A549 (cell line): ENCODE results near the gene NTNG1. TPM values are rescaled to one million over a fixed set of nuclear protein-coding genes. Genes with fewer than 3 reads are reported as not detected.

Experiments
- ATAC-seq, 2 experiments: fragments of 200-7000 bp in 1 of 2; fragments of >200 bp in 1 of 2; cut with Nextera tagmentation in 1 of 2; cut with Tn5 transposase in 1 of 2; 3 replicates each; pipeline versions ENCODE4 v1.8.0 to v1.9.1; 2018 to 2020; ENCODE audit warnings: mild to moderate bottlenecking in 1 of 2, moderate library complexity in 1 of 2
- CTCF ChIA-PET: fragments of 300-600 bp; sonication (Branson Sonifier 250); formaldehyde crosslinking; extraction: SDS; loops from one replicate; lab custom pipeline; 2021; ENCODE audit warnings: antibody characterized with exemption, inconsistent platforms; lab: Yijun Ruan, JAX
- POLR2A ChIA-PET: fragments of 350-600 bp; formaldehyde crosslinking; extraction: SDS; loops from one replicate; lab custom pipeline; 2021; ENCODE audit warnings: antibody characterized with exemption, inconsistent platforms; lab: Yijun Ruan, JAX
- DNase-seq, 2 experiments: peaks; one replicate each; pipeline versions ENCODE4 v3.0.0 to v3.0.0-alpha.2; 2011 to 2016; ENCODE audit warnings: low read depth in 1 of 2, low spot score in 1 of 2
- FAIRE-seq: peaks from 2 replicates; lab custom pipeline; 2011; peaks lifted over from hg19 to GRCh38; lab: Jason Lieb, UNC
- H3K27ac ChIP-seq, 2 experiments: fragments of >200 bp; sonication (Bioruptor Twin); formaldehyde crosslinking; 3 replicates each; pipeline ENCODE4 v1.5.1; 2016 to 2017
- H3K4me1 ChIP-seq: fragments of >200 bp; sonication (Bioruptor Twin); formaldehyde crosslinking; 3 replicates; pipeline ENCODE4 v1.6.1; 2016
- H3K4me2 ChIP-seq: fragments of >200 bp; sonication (Bioruptor Twin); formaldehyde crosslinking; 3 replicates; pipeline ENCODE4 v1.6.1; 2016
- H3K4me3 ChIP-seq: fragments of >200 bp; sonication (Bioruptor Twin); formaldehyde crosslinking; 3 replicates; pipeline ENCODE4 v1.5.1; 2016
- H3K9me3 ChIP-seq: fragments of >200 bp; sonication (Bioruptor Twin); formaldehyde crosslinking; 3 replicates; pipeline ENCODE4 v1.6.1; 2016
- CBX2 ChIP-seq: fragments of 200-600 bp; sonication (generic); IDR thresholded peaks from 2 replicates; pipeline ENCODE4 v1.6.1; 2016; ENCODE audit warnings: low read depth, mild to moderate bottlenecking, borderline replicate concordance
- CEBPB ChIP-seq, 2 experiments: fragments of >200 bp in 1 of 2; sonication (Bioruptor Twin) in 1 of 2; formaldehyde crosslinking in 1 of 2; IDR thresholded peaks; 2 replicates each; pipeline ENCODE4 v1.6.1; 2012 to 2016
- CHD4 ChIP-seq: fragments of 200-600 bp; sonication (generic); IDR thresholded peaks from 2 replicates; pipeline ENCODE4 v1.6.1; 2016; ENCODE audit warnings: antibody characterized with exemption, mild to moderate bottlenecking, borderline replicate concordance
- EHMT2 ChIP-seq: fragments of 200-600 bp; sonication (generic); IDR thresholded peaks from 2 replicates; pipeline ENCODE4 v1.6.1; 2016; ENCODE audit warnings: antibody characterized with exemption, low read depth, mild to moderate bottlenecking, moderate library complexity
- EP300 ChIP-seq, 2 experiments: fragments of >200 bp; sonication (Bioruptor Twin); formaldehyde crosslinking; IDR thresholded peaks; 2 replicates in 1 of 2; 3 replicates in 1 of 2; pipeline ENCODE4 v1.6.1; 2016 to 2017
- ESRRA ChIP-seq: fragments of 150-350 bp; IDR thresholded peaks from 2 replicates; pipeline ENCODE4 v1.6.1; 2014; ENCODE audit warnings: mild to moderate bottlenecking, low read length, borderline replicate concordance
- FOXS1 ChIP-seq: fragments of 250-450 bp; sonication (Bioruptor Pico); IDR thresholded peaks from 2 replicates; pipeline ENCODE4 v1.5.0; 2020; ENCODE audit warnings: mild to moderate bottlenecking, moderate library complexity
- GATA3 ChIP-seq: IDR thresholded peaks from 2 replicates; pipeline ENCODE4 v1.6.1; 2012; ENCODE audit warnings: borderline replicate concordance
- HOXB5 ChIP-seq: fragments of 250-450 bp; sonication (Bioruptor Pico); IDR thresholded peaks from 2 replicates; pipeline ENCODE4 v1.5.0; 2020; ENCODE audit warnings: mild to moderate bottlenecking, moderate library complexity
- JUN ChIP-seq, 2 experiments: fragments of >200 bp; sonication (Bioruptor Twin); formaldehyde crosslinking; IDR thresholded peaks; 2 replicates in 1 of 2; 3 replicates in 1 of 2; pipeline ENCODE4 v1.6.1; 2016 to 2017
- JUNB ChIP-seq: fragments of >200 bp; sonication (Bioruptor Twin); formaldehyde crosslinking; IDR thresholded peaks from 2 replicates; pipeline ENCODE4 v1.6.1; 2016
- MAFK ChIP-seq: fragments of 450-650 bp; IDR thresholded peaks from 2 replicates; pipeline ENCODE4 v1.6.1; 2014; ENCODE audit not compliant: partially characterized antibody
- MAZ ChIP-seq: fragments of 150-350 bp; IDR thresholded peaks from 2 replicates; pipeline ENCODE4 v1.6.1; 2014; ENCODE audit warnings: antibody characterized with exemption, low read depth, low read length, borderline replicate concordance
- NFE2L2 ChIP-seq: fragments of 150-350 bp; conservative IDR thresholded peaks from 2 replicates; pipeline ENCODE4 v1.6.1; 2014; ENCODE audit warnings: low read length
- NPAS2 ChIP-seq: fragments of 250-450 bp; sonication (Bioruptor Pico); IDR thresholded peaks from 2 replicates; pipeline ENCODE4 v1.8.0; 2022; ENCODE audit warnings: mild to moderate bottlenecking, moderate library complexity, borderline replicate concordance
- RCOR1 ChIP-seq: fragments of 150-350 bp; IDR thresholded peaks from 2 replicates; pipeline ENCODE4 v1.6.1; 2014; ENCODE audit warnings: antibody characterized with exemption, low read length, low read depth
- RFX5 ChIP-seq: fragments of 450-650 bp; IDR thresholded peaks from 2 replicates; pipeline ENCODE4 v1.7.1; 2014; ENCODE audit warnings: antibody characterized with exemption, mild to moderate bottlenecking, moderate library complexity
- TFCP2L1 ChIP-seq: fragments of 250-450 bp; sonication (Bioruptor Pico); IDR thresholded peaks from 2 replicates; pipeline ENCODE4 v1.5.0; 2021; ENCODE audit warnings: mild to moderate bottlenecking
- TP53 ChIP-seq: fragments of 250-450 bp; sonication (Bioruptor Pico); IDR thresholded peaks from 2 replicates; pipeline ENCODE4 v1.5.0; 2021; ENCODE audit warnings: mild to moderate bottlenecking, moderate library complexity
- ZC3H11A ChIP-seq: fragments of 450-650 bp; IDR thresholded peaks from 2 replicates; pipeline ENCODE4 v1.6.1; 2014; ENCODE audit warnings: antibody characterized with exemption, mild to moderate bottlenecking
- ZFP36 ChIP-seq: fragments of 450-650 bp; IDR thresholded peaks from 2 replicates; pipeline ENCODE4 v1.6.1; 2014; ENCODE audit warnings: borderline replicate concordance; ENCODE audit not compliant: partially characterized antibody
- ZNF302 ChIP-seq: fragments of 250-450 bp; sonication (Bioruptor Pico); IDR thresholded peaks from 2 replicates; pipeline ENCODE4 v1.9.0; 2021; ENCODE audit warnings: inconsistent platforms, mild to moderate bottlenecking, moderate library complexity
- ZSCAN20 ChIP-seq: fragments of 250-450 bp; sonication (Bioruptor Pico); IDR thresholded peaks from 2 replicates; pipeline ENCODE4 v1.8.0; 2022; ENCODE audit warnings: mild to moderate bottlenecking, moderate library complexity
- WGBS: methylation state at CpG from one replicate; pipeline ENCODE4 v1.1.6; 2017; ENCODE audit errors: missing lambda C conversion rate; 5-methylcytosine and 5-hydroxymethylcytosine counted together
- polyA plus RNA-seq, 4 experiments: library from polyadenylated mRNA; depleted of rRNA in 3 of 4; stranded (reverse); fragments of >200 nt; fragmentation: RNase III in 1 of 4; extraction: RNeasy Plus Mini Kit Qiagen cat#74134 plus additional on column Dnase treatment in 1 of 4; gene quantifications; 2 replicates in 3 of 4; 3 replicates in 1 of 4; pipeline ENCODE4 v1.2.3, GENCODE V29; 2011 to 2017
- TF ChIP-seq, protein P1 (sequence below): fragments of 250-450 bp; sonication (Bioruptor Pico); IDR thresholded peaks from 2 replicates; pipeline ENCODE4 v1.5.0; 2021; ENCODE audit warnings: mild to moderate bottlenecking, moderate library complexity, borderline replicate concordance
- TF ChIP-seq, protein P2 (sequence below): fragments of >200 bp; sonication (Bioruptor Twin); formaldehyde crosslinking; IDR thresholded peaks from 3 replicates; pipeline ENCODE4 v1.5.1; 2016
- TF ChIP-seq, protein P3 (sequence below): fragments of 450-650 bp; IDR thresholded peaks from 2 replicates; pipeline ENCODE4 v1.6.1; 2014; ENCODE audit warnings: antibody characterized with exemption

The NTNG1 gene
- polyA plus RNA-seq, 2 of the 4 experiments (the other 2 are of a cell fraction): not detected

DNA sequence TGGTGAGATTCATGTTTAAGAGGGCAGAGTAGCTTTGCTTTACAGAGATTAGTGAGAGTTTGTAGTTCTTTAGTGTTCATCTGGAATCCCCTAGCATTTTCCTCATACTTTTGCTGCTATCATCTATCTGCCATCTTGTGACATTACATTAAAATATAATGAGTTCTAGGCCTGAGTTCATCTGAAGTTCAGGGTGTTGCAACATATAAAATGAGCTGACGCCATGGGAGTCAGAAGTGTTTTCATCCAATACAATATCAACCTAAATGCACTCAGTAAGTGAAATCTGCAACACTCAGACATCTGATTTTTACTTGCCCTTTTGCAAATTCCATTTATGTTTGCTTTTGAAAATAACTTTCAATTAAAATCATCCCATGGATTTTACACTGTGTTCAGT is 153.8 kb downstream of the NTNG1 start:
- no peak overlapping the region for H3K4me2 ChIP-seq
- no peak overlapping the region for H3K27ac ChIP-seq
- FAIRE-seq: no peak
- ATAC-seq: no peak
- WGBS: 46% methylated on average over 1 of the region's 1 CpG
- CTCF ChIA-PET: no interaction called here
- TF ChIP-seq ZC3H11A (no peak), MAZ (no peak), RFX5 (no peak), FOXS1 (no peak), ZSCAN20 (CRISPR knock-in tag) (no peak), CEBPB (IDR thresholded peaks at IDR 0.05) (no peak), TP53 (CRISPR knock-in tag) (no peak), CBX2 (no peak), ZNF302 (no peak), JUNB (no peak), MAFK (no peak), JUN (IDR thresholded peaks at IDR 0.05) (no peak), NFE2L2 (no peak), ESRRA (no peak), GATA3 (no peak), NPAS2 (CRISPR knock-in tag) (no peak), HOXB5 (CRISPR knock-in tag) (no peak), EP300 (IDR thresholded peaks at IDR 0.05) (no peak)
- TF ChIP-seq, protein P1, sequence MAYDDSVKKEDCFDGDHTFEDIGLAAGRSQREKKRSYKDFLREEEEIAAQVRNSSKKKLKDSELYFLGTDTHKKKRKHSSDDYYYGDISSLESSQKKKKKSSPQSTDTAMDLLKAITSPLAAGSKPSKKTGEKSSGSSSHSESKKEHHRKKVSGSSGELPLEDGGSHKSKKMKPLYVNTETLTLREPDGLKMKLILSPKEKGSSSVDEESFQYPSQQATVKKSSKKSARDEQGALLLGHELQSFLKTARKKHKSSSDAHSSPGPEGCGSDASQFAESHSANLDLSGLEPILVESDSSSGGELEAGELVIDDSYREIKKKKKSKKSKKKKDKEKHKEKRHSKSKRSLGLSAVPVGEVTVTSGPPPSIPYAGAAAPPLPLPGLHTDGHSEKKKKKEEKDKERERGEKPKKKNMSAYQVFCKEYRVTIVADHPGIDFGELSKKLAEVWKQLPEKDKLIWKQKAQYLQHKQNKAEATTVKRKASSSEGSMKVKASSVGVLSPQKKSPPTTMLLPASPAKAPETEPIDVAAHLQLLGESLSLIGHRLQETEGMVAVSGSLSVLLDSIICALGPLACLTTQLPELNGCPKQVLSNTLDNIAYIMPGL (CRISPR knock-in tag): no peak
- TF ChIP-seq, protein P2, sequence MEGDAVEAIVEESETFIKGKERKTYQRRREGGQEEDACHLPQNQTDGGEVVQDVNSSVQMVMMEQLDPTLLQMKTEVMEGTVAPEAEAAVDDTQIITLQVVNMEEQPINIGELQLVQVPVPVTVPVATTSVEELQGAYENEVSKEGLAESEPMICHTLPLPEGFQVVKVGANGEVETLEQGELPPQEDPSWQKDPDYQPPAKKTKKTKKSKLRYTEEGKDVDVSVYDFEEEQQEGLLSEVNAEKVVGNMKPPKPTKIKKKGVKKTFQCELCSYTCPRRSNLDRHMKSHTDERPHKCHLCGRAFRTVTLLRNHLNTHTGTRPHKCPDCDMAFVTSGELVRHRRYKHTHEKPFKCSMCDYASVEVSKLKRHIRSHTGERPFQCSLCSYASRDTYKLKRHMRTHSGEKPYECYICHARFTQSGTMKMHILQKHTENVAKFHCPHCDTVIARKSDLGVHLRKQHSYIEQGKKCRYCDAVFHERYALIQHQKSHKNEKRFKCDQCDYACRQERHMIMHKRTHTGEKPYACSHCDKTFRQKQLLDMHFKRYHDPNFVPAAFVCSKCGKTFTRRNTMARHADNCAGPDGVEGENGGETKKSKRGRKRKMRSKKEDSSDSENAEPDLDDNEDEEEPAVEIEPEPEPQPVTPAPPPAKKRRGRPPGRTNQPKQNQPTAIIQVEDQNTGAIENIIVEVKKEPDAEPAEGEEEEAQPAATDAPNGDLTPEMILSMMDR: no peak
- H3K4me3 ChIP-seq: no peak overlapping the region
- H3K4me1 ChIP-seq: no peaks in the 10 kb centered on the region
- no peak for DNase-seq
- no peaks in the 10 kb centered on the region for H3K9me3 ChIP-seq
- POLR2A ChIA-PET: no interaction called here

DNA sequence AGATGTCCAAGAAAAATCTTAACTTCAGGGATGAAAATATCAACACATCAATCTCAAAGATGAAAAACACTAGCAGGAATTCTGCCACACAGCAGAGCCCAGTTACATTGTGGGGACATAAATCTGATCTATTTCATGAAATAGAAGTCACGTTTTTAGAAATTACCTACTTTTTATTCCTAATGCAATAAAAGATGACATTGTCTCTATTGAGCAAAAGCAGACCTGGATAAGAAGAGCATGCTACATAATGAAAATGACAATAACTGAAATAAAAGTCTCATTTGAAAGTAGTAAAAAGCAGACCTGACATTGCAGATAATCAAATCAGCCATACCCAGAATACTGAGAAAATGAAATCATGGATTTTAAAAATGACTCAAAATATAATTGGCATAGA is 156.8 kb downstream of the NTNG1 start:
- DNase-seq (no peak), ATAC-seq (no peak), FAIRE-seq (no peak)
- ChIA-PET POLR2A (no interaction called here), CTCF (no interaction called here)
- H3K4me3 ChIP-seq: no peak overlapping the region
- no peaks in the 10 kb centered on the region for H3K4me1 ChIP-seq
- no peaks in the 10 kb centered on the region for H3K9me3 ChIP-seq
- TF ChIP-seq ESRRA (no peak), TFCP2L1 (CRISPR knock-in tag) (no peak), EHMT2 (no peak), ZFP36 (no peak), HOXB5 (CRISPR knock-in tag) (no peak), CHD4 (no peak), ZC3H11A (no peak), RCOR1 (no peak)
- TF ChIP-seq, protein P3, sequence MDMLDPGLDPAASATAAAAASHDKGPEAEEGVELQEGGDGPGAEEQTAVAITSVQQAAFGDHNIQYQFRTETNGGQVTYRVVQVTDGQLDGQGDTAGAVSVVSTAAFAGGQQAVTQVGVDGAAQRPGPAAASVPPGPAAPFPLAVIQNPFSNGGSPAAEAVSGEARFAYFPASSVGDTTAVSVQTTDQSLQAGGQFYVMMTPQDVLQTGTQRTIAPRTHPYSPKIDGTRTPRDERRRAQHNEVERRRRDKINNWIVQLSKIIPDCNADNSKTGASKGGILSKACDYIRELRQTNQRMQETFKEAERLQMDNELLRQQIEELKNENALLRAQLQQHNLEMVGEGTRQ: no peak
- no peak overlapping the region for H3K27ac ChIP-seq
- H3K4me2 ChIP-seq: no peak overlapping the region
- 0% methylated on average over 1 of the region's 1 CpG for WGBS
